ENCODE measurements around the gene CENPU.

CENPU gene

DNA sequence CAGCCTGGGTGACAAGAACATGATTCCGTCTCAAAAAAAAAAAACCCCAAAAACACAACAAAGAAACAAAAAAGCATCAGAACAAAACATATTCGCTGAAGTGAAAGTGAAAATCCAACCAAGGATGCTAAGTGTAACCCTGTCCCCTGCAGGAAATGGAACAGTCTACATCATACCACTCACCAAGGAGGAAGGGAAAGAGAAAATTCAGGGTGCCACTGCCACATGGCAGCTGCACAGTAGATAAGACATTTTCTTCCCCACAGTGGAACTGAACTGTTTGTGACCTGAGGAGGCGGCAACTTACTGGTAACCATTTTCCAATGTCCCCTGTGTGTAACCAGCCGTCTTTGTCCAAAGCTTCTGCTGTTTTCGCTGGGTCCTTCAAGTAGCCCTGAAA, 28.2 kb upstream of the CENPU start:
- H3K9ac ChIP-seq: no peak overlapping the region
- no peak overlapping the region for H3K4me3 ChIP-seq (ENCODE audit: low read depth, low read length)
- no peak overlapping the region for H2AFZ ChIP-seq
- H3K4me1 ChIP-seq: no peaks in the 10 kb centered on the region
- H3K79me2 ChIP-seq: no peaks in the 10 kb centered on the region
- TF ChIP-seq, protein P1, sequence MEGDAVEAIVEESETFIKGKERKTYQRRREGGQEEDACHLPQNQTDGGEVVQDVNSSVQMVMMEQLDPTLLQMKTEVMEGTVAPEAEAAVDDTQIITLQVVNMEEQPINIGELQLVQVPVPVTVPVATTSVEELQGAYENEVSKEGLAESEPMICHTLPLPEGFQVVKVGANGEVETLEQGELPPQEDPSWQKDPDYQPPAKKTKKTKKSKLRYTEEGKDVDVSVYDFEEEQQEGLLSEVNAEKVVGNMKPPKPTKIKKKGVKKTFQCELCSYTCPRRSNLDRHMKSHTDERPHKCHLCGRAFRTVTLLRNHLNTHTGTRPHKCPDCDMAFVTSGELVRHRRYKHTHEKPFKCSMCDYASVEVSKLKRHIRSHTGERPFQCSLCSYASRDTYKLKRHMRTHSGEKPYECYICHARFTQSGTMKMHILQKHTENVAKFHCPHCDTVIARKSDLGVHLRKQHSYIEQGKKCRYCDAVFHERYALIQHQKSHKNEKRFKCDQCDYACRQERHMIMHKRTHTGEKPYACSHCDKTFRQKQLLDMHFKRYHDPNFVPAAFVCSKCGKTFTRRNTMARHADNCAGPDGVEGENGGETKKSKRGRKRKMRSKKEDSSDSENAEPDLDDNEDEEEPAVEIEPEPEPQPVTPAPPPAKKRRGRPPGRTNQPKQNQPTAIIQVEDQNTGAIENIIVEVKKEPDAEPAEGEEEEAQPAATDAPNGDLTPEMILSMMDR (IDR thresholded peaks at IDR 0.05): no peak
- H3K4me2 ChIP-seq (ENCODE audit: low read length): no peak overlapping the region
- no peaks in the 10 kb centered on the region for H3K9me3 ChIP-seq (ENCODE audit: control insufficient read depth, low read length)
- H3K36me3 ChIP-seq (ENCODE audit: control insufficient read depth, insufficient read depth, low read length): no peaks in the 10 kb centered on the region
- H3K27ac ChIP-seq: no peak overlapping the region
- no peaks in the 10 kb centered on the region for H3K27me3 ChIP-seq (ENCODE audit: control insufficient read depth, insufficient read depth, low read length)

DNA sequence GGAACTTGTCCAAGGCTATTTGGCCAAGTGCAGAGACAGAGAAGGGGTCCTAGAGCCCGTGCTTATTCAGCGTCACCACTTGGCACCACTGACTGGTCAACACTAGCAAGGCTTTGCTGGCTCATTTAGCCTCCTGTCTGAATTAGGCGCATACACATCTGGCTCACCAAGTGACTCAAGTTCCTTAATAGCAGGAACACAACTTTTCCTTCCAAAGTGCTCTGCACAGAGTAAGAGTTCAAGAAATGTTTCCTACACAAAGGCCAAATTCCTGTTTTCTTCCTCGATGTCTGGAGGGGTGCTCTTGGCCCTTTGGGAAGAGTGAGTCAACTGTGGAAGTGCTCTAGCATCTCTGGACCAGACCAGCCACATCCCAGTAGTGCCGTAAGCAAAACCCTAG, 26.8 kb upstream of the CENPU start:
- H3K79me2 ChIP-seq: no peaks in the 10 kb centered on the region
- H3K27ac ChIP-seq: no peak overlapping the region
- TF ChIP-seq, protein P1 (IDR thresholded peaks at IDR 0.05): no peak
- no peak overlapping the region for H3K4me3 ChIP-seq (ENCODE audit: low read depth, low read length)
- H3K36me3 ChIP-seq (ENCODE audit: control insufficient read depth, insufficient read depth, low read length): no peaks in the 10 kb centered on the region
- H3K27me3 ChIP-seq (ENCODE audit: control insufficient read depth, insufficient read depth, low read length): no peaks in the 10 kb centered on the region
- no peak overlapping the region for H3K9ac ChIP-seq
- H3K9me3 ChIP-seq (ENCODE audit: control insufficient read depth, low read length): no peaks in the 10 kb centered on the region
- H2AFZ ChIP-seq: no peak overlapping the region
- no peak overlapping the region for H3K4me2 ChIP-seq (ENCODE audit: low read length)
- no peaks in the 10 kb centered on the region for H3K4me1 ChIP-seq

DNA sequence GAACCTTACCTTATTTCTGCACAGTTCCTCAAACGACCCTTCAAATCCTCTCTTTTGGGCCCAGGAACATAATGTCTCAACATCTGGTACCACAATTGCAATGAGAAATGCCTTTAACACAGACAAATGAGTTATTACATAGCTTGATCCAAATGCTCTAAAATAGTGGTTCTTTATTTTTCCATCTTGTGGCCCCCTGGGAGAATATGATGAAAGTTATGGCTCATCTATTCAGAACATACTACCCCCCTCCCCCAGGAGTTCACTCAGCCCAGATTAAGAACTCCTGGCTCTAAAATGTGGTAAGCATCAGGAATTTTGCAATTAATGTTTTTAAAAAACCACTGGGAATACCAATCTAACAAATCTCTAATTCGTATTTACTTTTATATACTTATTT, 23.9 kb upstream of the CENPU start:
- Histone ChIP-seq H3K9me3 (ENCODE audit: control insufficient read depth, low read length) (no peaks in the 10 kb centered on the region), H2AFZ (no peak overlapping the region), H3K4me1 (no peaks in the 10 kb centered on the region), H3K4me3 (ENCODE audit: low read depth, low read length) (no peak overlapping the region), H3K36me3 (ENCODE audit: control insufficient read depth, insufficient read depth, low read length) (no peaks in the 10 kb centered on the region), H3K9ac (no peak overlapping the region), H3K27me3 (ENCODE audit: control insufficient read depth, insufficient read depth, low read length) (no peaks in the 10 kb centered on the region), H3K4me2 (ENCODE audit: low read length) (no peak overlapping the region), H3K79me2 (no peaks in the 10 kb centered on the region), H3K27ac (no peak overlapping the region)
- TF ChIP-seq, protein P1 (IDR thresholded peaks at IDR 0.05): no peak

DNA sequence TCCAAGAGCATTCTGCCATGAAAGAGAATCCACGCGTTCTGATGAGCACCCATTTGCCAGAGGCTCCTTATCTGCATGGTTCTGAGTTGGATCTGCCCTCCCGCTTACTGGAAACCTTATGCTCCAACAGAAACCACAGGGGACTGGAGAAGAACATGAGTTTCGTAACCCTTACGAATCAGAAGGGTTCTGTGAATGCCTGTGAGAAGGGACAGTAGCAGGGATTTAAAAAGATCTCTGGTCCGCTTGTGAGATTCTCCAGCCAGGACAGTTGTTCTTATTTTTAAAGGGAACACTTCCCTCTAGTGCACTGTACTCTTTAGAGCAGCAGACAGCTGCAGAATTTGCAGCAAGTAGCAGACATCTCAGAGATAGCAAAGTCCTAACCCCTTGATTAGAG, 22.5 kb upstream of the CENPU start:
- no peaks in the 10 kb centered on the region for H3K79me2 ChIP-seq
- no peaks in the 10 kb centered on the region for H3K9me3 ChIP-seq (ENCODE audit: control insufficient read depth, low read length)
- no peak overlapping the region for H3K4me3 ChIP-seq (ENCODE audit: low read depth, low read length)
- no peak overlapping the region for H3K27ac ChIP-seq
- no peaks in the 10 kb centered on the region for H3K36me3 ChIP-seq (ENCODE audit: control insufficient read depth, insufficient read depth, low read length)
- TF ChIP-seq, protein P1 (IDR thresholded peaks at IDR 0.05): no peak
- H3K4me1 ChIP-seq: no peaks in the 10 kb centered on the region
- no peaks in the 10 kb centered on the region for H3K27me3 ChIP-seq (ENCODE audit: control insufficient read depth, insufficient read depth, low read length)
- no peak overlapping the region for H3K9ac ChIP-seq
- no peak overlapping the region for H2AFZ ChIP-seq
- H3K4me2 ChIP-seq (ENCODE audit: low read length): no peak overlapping the region

DNA sequence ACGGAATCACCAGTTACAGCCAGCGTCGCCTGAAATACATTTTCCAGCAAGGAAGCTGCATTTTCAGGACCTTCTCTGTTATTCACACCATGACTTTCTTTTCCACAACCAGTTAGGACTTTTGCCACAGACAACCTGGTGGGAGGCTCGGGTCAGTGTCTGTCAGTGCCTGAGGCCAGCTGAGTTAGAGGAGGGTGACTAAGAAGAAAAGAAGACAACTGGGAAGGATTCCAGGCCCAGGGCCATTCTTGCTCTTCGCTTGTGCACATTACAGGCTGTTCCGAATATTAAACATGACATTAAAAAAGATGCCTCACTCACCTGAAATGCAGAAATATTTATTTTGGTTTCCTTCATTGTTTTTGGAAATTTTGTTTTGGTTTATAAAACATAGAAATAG, 21.4 kb upstream of the CENPU start:
- H3K27ac ChIP-seq: no peak overlapping the region
- TF ChIP-seq, protein P1 (IDR thresholded peaks at IDR 0.05): no peak

More for the DNA sequence above, 21.4 kb upstream of the CENPU start:
- H2AFZ ChIP-seq: no peak overlapping the region
- H3K4me1 ChIP-seq: no peaks in the 10 kb centered on the region
- no peak overlapping the region for H3K9ac ChIP-seq
- H3K36me3 ChIP-seq (ENCODE audit: control insufficient read depth, insufficient read depth, low read length): no peaks in the 10 kb centered on the region
- H3K4me3 ChIP-seq (ENCODE audit: low read depth, low read length): no peak overlapping the region
- H3K79me2 ChIP-seq: no peaks in the 10 kb centered on the region
- no peaks in the 10 kb centered on the region for H3K27me3 ChIP-seq (ENCODE audit: control insufficient read depth, insufficient read depth, low read length)
- no peak overlapping the region for H3K4me2 ChIP-seq (ENCODE audit: low read length)
- no peaks in the 10 kb centered on the region for H3K9me3 ChIP-seq (ENCODE audit: control insufficient read depth, low read length)

All from parathyroid adenoma (tissue), 2 donors.